Right hindlimb (tissue), 1 donor: ENCODE data around the gene ISOC1.

Experiments used
- DNase-seq: peaks from one replicate; pipeline ENCODE4 v3.0.0-alpha.2; 2018

Gene ISOC1

GRCh38 chr5:129096382-129096991 is 1.9 kb downstream of the ISOC1 start:
- no peak for DNase-seq

- no peak for DNase-seq
These were observed 3.1 kb downstream of the ISOC1 start for GRCh38 chr5:129097498-129098296.

DNA sequence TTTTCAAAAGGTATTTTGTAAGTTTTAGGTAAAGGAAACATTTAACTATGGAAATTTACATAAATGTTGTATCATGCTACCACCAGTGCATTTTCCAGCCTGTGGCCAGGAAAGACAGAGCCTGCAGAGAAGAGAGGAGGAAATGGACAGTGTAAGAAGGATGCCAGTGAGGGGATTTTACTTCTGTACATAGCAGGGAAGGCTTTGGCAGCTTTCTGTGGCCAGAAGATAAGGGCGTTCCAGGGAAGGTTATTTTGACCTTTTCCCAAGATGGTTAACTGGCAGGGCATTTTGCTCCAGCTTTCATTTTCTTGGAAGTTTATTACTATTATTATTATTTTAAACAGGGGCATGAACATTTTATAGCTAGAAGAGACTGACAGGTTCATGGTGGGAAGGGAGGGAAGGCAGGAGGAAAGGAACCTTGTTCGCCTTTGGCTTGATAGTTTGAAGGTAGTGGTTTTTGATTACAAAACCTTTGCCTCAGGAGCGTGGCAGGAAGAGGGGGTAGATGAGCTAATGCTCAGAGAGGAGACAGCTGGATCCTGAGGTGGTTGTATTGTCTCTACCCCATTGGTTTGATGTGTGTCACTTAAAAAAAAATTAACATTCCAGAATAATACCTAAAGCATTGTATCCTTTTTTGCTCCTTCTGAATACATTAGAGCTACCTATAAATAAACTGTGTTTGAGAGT is 4.1 kb downstream of the ISOC1 start:
- no peak for DNase-seq

- DNase-seq = no peak
These were observed 4.6 kb downstream of the ISOC1 start for GRCh38 chr5:129099184-129099569.

DNA sequence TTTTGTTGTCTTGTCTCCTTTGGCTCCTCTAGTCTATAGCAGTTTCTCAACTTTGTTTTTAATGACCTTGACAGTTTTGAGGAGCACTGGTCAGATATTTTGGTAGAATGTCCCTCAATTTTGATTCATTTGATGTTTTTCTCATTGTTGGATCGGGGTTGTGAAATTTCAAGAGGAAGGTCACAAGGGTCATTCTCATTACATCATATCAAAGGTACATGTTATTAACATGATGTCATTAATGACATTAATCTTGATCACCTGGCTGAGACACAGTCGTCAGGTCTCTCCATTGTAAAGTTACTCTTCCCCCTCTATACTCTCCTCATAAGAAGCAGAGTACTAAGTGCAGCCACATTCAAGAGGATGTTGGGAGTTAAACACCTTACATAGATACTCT is 7.2 kb downstream of the ISOC1 start:
- no peak for DNase-seq

GRCh38 chr5:129103397-129103796 is 8.8 kb downstream of the ISOC1 start:
- no peak for DNase-seq

- no peak for DNase-seq
These were observed 10.4 kb downstream of the ISOC1 start for GRCh38 chr5:129104915-129105455.

- no peak for DNase-seq
These were observed 13.1 kb downstream of the ISOC1 start for GRCh38 chr5:129107637-129108036.

DNA sequence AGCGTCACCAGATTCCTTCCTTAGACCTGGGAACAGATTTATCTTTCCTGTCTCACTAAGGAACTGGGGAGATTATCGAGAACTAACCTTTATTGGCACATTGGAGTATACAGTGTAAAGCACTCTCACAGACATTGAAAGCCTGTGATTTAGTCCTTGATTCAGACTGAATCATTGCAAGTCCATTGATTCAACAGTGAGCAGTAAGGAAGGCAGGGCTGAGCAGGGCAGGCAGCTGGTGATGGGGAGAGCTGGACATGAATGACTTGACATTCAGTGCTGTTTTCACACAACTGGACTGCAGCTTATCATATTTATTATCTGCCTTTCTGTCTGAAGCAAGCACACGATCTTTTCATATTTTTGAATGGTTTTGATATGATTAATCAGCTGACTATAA is 16.2 kb downstream of the ISOC1 start:
- no peak for DNase-seq

- no peak for DNase-seq
These were observed 16.8 kb downstream of the ISOC1 start for GRCh38 chr5:129111351-129111750.

DNA sequence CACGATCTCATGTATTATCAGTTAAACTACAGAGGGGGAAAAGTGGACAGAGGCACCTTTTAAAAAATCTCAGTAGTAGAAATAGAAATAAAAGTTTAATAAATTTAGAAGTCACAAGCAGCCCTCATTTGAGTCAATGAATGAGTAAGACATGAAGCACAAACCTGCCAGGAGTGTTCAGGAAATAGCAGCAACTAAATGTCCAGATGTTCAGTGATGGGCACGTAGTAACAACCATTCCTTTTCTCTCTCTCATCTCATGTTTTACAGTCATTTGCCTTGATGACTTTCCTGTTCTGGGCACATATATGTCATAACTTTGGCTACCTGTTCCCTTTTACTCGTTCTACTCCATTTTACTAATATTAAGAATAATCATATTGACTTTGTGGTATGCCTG is 17.7 kb downstream of the ISOC1 start:
- no peak for DNase-seq

DNA sequence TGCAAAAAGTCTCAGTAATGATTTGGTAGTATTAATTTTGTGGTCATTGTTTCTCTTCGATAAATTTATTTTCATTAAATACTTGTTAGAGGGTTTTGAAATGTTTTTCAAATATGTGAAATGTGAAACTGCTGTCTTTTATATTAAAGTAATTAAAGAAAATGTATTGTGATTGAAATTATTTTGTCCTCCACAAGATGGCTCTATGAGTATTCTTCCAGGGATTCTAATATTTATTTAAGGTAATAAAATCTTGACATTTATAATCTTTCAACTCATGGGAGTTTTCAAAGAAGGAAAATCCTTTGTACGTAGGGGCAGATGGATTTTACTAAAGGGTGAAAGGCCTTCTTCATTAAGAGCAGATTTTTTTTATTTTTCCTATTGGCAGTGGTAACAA is 19.3 kb downstream of the ISOC1 start:
- no peak for DNase-seq

- DNase-seq = no peak
These were observed 20.1 kb downstream of the ISOC1 start for GRCh38 chr5:129114539-129115193.

GRCh38 chr5:129115680-129116079 is 21.1 kb downstream of the ISOC1 start:
- no peak for DNase-seq

DNA sequence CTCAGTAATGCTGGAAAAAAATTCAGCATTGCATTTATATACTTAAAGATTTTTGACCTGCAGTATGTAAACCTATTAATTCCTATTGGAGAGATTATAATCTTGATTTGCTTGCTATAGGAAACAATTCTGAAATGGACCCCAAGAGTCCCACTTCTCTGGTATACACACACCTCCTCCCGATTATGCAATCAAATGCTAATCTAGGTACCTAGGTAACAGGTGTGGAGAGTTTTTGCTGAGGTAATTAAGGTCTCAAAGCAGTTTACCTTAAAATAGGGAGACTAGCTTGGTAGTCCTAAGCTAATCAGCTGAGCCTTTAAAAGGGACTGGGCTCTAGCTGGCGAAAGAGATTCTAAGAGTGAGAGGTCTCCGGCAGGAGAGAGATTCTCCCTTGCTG is 22.2 kb downstream of the ISOC1 start:
- no peak for DNase-seq

GRCh38 chr5:129118405-129118804 is 23.9 kb downstream of the ISOC1 start:
- no peak for DNase-seq

DNA sequence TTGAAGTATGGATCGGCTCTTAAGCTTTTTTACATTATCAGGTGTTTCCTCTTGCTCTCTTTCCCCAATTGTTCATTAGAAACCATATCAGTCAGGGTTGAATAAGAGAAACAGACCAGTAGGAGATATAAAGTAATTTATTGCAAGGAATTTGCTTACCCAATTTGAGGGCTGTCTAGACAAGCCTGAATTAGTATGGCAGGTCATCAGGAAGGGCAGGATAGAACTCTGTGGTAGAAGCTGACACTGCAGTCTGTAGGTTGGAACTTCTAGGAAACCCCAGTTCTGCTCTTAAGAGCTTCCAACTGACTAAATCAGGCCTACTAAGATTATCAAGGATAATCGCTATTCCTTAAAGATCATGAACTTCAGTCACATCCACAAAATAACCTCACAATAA is 24.3 kb downstream of the ISOC1 start:
- no peak for DNase-seq

DNA sequence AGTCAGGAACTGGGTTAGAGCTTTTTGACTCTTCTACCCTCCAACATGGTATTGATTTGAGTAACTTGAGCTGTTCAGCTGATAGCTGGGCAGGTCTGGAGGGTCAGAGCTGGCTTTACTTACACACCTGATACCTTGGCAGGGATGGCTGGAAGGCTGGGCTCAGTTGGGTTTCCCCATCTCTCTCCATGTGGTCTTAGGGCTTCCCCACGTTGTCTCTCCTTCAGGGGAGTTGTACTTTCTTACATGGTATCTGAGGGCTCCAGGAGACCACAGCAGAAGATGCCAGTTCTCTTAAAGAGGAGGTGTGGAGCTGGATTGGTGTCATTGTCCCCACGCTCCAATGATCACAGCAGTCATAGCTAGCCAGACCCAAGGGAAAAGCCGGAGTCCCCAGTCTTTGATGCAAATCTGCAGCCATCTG is 25.6 kb downstream of the ISOC1 start:
- DNase-seq = no peak

- no peak for DNase-seq
These were observed 28.0 kb downstream of the ISOC1 start for GRCh38 chr5:129122560-129122959.

- no peak for DNase-seq
These were observed 30.1 kb downstream of the ISOC1 start for GRCh38 chr5:129124608-129125007.

GRCh38 chr5:129125819-129126218 is 31.3 kb downstream of the ISOC1 start:
- no peak for DNase-seq

GRCh38 chr5:129133553-129133952 is 39.0 kb downstream of the ISOC1 start:
- DNase-seq = no peak

GRCh38 chr5:129135633-129136032 is 41.1 kb downstream of the ISOC1 start:
- no peak for DNase-seq
